ENCODE measurements around the gene PRR18.

PRR18 gene

DNA sequence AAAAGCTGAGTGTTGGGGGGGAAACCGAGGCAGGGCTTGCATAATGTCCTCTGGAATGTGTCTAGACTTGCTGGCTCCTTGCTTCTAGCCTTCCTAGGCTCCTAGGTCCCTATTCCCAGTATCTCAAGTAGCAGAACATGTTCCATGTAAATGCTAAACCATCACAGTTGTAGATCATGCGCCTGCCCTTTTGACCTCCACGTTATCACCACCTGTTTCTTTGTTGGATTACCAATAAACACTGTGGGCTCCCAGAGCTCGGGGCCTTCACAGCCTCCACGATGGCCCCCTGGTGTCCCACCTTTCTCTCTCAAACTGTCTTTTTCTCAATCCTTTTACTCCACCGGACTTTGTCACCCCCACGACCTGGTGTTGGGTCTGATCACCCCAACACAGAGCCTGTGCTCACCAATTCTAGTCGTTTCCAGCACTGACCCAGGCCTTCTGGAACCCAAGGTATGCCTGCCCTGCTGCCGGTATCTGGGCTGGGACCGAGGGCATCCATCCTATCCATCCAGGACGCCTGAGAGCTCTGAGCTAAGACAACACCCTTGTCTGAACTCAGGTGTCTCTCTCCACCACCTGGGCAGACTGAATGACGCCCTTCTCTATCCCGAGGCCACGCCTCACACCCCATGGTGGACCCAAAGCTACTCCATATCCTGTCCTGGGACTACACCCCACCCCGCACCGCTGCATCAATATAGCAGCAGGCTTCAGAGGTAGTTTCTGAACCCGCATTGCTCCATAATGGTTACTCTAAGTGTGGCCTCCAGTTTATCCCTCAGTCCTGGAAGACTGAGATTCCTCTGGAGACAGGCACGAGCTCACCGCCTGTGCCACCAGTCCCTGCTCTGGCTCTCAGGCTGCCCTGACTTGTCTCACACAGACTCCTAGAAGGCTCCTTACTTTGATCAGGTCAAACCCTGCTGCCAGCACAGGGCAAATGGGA is 9.3 kb upstream of the PRR18 start:
- TF ChIP-seq GATA2 (IDR thresholded peaks at IDR 0.05; ENCODE audit: low read depth, low read length) = no peak
- no peak for TF ChIP-seq GATA3 (IDR thresholded peaks at IDR 0.05; ENCODE audit: low read depth, low read length)

DNA sequence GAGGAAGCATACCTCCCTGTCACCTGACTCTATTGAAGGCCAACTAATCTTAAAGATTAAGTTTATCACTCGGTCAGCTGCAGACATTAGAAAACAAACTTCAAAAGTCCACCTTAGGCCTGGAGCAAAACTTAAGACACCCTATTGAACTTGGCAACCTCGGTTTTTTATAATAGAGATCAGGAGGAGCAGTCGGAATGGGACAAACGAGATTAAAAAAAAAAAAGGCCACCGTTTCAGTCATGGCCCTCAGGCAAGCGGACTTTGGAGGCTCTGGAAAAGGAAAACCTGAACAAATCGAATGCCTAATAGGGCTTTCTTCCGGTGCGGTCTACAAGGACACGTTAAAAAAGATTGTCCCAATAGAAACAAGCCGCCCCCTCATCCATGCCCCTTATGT is 7.2 kb upstream of the PRR18 start:
- no peak for TF ChIP-seq GATA2 (IDR thresholded peaks at IDR 0.05; ENCODE audit: low read depth, low read length)
- no peak for TF ChIP-seq GATA3 (IDR thresholded peaks at IDR 0.05; ENCODE audit: low read depth, low read length)

DNA sequence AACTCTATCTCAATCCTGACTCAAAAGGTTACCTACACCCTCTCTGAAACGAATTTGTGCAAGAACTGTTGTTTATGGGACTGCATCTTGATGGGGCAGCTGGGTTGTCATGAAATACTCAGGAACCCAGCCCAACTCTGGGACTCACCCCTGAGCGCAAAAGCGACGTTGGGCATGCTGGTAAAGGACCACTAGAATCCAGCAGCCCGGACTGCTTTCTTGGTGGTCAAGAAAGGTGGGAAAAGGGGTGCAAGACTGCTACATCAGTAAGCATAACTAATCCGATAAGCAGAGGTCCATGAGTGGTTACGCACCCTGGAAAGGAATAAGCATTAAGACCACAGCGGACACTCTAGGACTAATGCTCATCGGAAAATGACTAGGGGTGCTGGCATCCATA is 6.3 kb upstream of the PRR18 start:
- no peak for TF ChIP-seq GATA2 (IDR thresholded peaks at IDR 0.05; ENCODE audit: low read depth, low read length)
- no peak for TF ChIP-seq GATA3 (IDR thresholded peaks at IDR 0.05; ENCODE audit: low read depth, low read length)

DNA sequence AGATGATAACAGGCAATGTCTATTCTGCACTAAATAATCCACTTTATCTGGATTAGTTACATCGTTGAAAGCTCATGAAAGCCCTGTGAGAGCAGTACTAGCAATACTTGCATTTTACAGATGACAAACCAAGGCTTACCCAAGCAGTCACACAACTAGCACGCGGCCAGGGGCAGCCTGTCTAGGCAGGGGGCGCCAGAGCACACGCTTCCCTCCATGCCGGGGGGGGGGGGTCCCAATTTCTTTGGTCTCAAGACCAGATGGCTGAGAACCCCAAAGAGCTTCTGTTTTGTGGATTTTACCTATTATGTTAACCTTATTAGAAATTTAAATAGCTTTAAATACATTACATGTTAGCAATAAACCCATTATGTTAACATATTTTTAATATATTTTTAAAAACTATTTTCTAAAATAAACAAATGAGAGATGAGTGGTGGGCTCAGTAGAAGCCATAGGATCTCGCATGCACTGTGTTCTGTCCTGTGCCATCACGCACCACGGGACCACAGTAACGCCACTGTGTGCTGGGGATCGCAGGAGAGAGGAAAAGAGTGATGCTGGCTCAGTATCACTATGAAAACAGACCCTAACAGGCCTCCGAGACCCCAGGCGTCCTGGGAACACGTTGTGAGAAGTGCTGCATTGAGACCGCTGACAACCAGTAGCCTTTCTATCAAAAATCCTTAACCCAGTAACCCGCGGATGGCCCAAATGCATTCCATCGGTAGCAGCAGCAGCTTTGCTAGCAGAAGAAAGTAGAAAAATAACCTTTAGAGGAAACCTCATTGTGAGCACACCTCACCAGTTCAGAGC is 5.3 kb upstream of the PRR18 start:
- TF ChIP-seq GATA2 (IDR thresholded peaks at IDR 0.05; ENCODE audit: low read depth, low read length) = no peak
- no peak for TF ChIP-seq GATA3 (IDR thresholded peaks at IDR 0.05; ENCODE audit: low read depth, low read length)

DNA sequence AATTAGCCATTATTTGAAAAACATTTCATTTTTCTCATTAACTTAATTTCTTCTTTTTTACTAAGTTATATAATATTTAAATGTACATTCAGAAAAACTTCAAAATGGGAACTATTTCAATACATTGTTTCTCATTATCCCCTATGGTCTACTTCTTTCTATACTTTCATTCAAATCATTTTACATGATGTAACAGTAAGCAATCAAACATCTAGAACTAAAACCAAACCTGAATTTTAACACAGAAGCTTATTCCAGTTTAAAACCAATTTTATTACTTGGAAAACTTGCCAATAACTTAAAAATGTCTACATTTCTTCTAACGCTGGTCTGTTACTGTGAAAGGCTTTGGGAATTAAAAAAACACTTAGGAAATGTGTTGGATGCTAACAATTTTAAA is 4.6 kb upstream of the PRR18 start:
- TF ChIP-seq GATA2 (IDR thresholded peaks at IDR 0.05; ENCODE audit: low read depth, low read length) = no peak
- TF ChIP-seq GATA3 (IDR thresholded peaks at IDR 0.05; ENCODE audit: low read depth, low read length) = no peak

DNA sequence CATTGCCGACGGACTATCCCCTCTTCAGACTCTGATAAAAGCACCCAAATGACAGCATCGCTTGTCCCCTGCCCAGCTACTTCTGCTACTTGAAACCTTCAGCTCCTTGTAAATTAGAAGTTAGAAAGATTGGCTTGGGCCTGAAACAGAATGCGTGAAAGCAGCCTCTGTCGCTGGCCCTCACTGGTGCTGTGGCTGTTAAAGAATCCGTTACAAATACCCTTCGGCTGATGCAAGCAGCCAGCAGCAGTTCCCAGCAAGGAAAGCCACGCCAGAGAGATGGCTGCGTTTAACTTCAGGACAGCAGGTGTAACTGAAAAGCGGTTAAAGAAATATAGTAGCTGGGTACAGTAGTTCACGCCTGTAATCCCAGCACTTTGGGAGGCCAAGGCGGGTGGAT is 2.4 kb upstream of the PRR18 start:
- TF ChIP-seq GATA3 (IDR thresholded peaks at IDR 0.05; ENCODE audit: low read depth, low read length) (no peak), GATA2 (IDR thresholded peaks at IDR 0.05; ENCODE audit: low read depth, low read length) (no peak)

DNA sequence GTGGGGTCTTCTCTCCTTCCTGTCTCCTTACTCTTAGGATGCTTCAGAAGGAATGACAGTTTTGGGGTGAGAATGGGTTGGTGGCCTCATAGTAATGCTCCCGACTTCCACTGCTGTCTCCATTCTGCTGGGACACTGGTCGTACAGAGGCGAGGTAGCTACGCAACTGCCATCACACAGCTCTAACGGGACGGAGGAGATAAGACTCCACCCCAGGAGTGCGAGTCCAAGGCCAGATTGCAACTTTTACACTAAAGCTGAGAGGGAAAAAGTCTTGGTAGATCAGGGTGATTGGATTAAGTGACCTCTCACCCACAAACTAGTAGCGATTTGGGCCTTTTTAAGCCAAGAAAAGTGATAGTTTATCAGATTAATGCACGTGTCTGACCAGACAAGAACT is 1.8 kb upstream of the PRR18 start:
- TF ChIP-seq GATA2 (IDR thresholded peaks at IDR 0.05; ENCODE audit: low read depth, low read length) (no peak), GATA3 (IDR thresholded peaks at IDR 0.05; ENCODE audit: low read depth, low read length) (no peak)

DNA sequence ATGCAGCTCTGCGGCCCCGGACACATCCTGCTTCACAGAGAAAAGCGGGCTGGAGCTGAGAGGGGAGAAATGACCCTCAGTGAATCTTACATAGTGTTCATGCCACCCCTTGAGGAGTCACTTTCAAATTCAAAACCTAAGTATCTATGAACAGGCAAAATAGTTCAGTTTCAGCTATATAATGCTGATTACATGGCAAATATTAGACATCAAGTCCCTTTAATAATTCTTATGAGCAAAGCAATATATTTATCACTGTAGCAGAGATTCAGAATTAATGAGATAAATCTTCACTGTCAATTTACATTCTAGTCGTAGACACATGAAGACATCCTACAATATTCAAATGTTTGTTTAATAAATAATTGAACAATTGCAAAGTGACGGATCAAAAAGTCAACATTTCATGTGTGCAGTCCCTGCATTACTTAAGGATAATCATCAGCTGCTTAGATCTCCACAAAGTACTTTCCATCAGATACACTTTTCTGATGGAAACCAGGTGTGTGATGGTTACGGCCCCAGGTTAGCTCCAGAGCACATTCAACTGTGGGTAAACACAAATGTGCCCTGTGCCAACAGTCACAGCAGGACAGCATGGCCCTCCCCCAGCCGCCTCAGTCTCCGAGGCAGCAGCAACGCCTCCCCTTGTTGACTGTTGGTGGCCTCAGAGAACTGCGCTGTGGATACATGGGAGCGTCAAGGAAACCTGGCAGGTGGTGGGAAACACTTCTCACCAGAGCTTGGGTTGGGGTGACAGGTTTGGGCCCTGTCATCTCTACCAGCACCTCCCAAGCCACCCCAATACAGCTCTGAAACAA is 787 bp upstream of the PRR18 start:
- TF ChIP-seq GATA3 (IDR thresholded peaks at IDR 0.05; ENCODE audit: low read depth, low read length) (no peak), GATA2 (IDR thresholded peaks at IDR 0.05; ENCODE audit: low read depth, low read length) (no peak)

DNA sequence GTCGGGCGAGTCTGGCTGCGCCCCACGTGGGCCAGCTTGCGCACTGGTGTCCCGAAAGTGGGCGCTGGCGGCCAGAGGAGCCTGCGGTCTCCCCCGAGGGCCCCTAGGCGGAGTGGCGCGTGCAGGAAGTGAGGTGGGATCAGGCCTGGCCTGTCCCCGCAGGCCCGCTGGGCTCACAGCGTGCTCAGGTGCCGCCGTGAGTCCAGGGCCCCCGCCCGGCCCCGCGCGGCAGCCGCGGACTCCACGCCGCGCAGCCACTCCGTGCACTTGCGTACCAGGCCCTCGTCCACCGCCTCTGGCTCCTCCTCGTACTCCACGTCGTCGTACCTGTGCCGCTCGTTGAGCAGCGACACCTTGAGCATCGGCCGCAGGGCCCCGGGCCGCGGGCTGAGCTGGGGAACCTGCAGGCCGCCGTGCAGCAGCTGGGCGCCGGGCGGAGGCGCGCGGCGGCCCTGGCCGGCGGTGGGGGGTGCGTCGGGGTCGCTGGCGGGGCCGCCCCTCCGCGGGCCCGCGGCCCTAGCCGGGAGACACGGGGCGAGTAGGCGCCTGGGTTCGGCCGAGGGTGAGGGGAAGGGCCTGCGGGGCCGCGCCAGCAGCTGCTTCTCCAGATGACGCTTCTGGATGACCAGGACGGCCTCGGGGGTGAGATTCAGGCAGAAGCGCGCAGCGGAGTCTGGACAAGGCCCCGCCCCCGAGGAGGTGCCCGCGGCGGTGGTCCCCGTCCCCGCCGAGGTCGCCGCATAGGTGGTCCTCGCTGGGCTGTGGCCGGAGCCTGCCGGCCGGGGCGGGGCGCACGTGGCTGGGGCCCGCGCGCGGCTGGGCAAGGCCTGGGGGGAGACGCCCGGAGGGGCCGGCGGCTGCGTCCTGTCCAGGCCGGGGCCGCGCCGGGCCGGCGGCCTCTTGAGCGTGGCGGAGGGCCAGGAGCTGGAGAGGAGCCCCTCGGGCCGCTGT is 835 bp downstream of the PRR18 start:
- no peak for TF ChIP-seq GATA3 (IDR thresholded peaks at IDR 0.05; ENCODE audit: low read depth, low read length)
- no peak for TF ChIP-seq GATA2 (IDR thresholded peaks at IDR 0.05; ENCODE audit: low read depth, low read length)

DNA sequence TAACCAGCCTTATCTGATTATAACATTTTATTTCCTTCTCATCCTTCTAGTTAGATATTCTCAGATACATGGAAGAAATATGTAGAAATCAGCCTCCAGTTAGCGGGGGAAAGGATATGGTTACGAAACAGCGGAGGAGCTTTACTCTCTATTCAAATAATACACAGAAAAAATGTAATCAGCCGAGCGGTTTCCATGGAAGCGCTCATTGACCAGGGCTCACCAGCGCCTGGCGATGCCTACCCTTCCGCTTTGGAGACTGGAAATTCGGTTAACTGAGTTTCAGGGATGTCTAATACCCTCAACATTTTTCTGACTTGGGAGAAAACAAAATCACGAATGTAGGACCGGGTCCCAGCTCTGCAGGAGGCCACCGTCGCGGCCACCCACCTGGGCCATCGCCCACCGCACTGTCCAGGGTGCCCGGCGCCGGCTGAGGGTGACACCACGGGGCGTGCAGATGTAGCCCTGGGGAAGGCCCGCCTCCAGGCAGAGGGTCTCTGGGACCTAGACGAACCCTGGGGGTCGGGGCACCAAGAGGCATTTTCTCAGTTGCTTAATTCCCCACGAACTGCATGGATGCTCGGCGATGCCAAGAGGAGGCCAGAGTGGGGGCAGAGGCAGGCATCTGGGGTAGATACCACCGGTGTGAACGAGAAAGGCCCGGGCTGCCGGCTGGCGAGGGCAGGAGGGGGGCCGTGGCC is 1.7 kb downstream of the PRR18 start:
- TF ChIP-seq GATA2 (IDR thresholded peaks at IDR 0.05; ENCODE audit: low read depth, low read length) (no peak), GATA3 (IDR thresholded peaks at IDR 0.05; ENCODE audit: low read depth, low read length) (no peak)

DNA sequence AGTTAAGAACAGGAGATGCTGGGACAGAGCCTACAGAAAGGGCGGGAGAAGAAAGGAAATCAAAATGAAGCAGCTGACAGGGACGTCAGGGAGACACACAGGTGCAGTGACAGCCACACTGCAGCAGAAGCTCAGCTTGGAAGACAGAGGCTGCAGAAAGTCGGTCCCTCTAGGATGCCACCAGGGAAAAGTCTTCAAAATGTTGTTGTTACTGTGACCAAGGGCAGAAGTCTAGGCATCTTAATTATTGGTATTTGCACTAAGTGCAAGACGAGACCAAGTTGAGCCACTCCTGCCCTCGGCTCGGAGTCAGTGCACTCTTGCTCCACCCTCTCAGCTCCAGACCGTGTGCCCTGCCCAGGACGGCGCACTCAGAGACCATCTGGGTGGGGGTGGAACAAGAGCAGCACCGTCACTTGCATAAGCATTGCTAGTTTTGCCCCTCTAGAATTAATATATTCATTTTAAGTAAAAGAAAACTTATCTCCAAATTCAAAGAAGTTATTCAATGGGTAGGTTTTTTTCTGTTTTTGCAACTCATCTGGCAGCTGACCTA is 2.6 kb downstream of the PRR18 start:
- TF ChIP-seq GATA2 (IDR thresholded peaks at IDR 0.05; ENCODE audit: low read depth, low read length) = no peak
- TF ChIP-seq GATA3 (IDR thresholded peaks at IDR 0.05; ENCODE audit: low read depth, low read length) = no peak

DNA sequence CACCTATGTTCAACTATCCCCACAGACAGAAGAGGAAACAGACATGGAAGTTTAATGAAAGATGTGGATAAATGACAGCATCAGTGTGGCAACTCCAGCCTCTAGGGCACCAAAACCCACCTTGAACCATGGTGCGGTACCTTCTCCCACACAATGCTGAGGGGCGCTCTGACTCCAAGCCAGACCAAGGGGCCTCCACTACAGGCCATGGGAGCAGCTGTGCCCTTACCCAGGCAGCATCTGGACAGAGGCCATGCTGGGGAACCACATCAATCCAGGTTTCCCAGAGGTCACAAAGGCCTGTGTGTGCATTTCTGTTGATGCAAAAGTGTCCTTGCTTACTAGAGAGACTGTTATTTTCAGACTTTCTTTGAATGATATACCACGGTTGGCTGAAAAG is 4.1 kb downstream of the PRR18 start:
- TF ChIP-seq GATA2 (IDR thresholded peaks at IDR 0.05; ENCODE audit: low read depth, low read length) (no peak), GATA3 (IDR thresholded peaks at IDR 0.05; ENCODE audit: low read depth, low read length) (no peak)
